A204.1 (cell line): ENCODE measurements around the gene KLK13.

ENCODE experiments used
- FAIRE-seq: peaks from 2 replicates; lab custom pipeline; 2012; peaks lifted over from hg19 to GRCh38; lab: Jason Lieb, UNC

Gene KLK13

GRCh38 chr19:51019544-51019925 is 45.4 kb downstream of the KLK13 start, which contains the start of gene KLK10:
Gene KLK10 (minus strand): TSS chr19:51019709. CDS start chr19:51019130, 579 bp downstream.
- FAIRE-seq = no peak

- no peak for FAIRE-seq
Observed at GRCh38 chr19:51018745-51019543, 45.9 kb downstream of the KLK13 start.

GRCh38 chr19:51016798-51017683 is 47.9 kb downstream of the KLK13 start:
- no peak for FAIRE-seq

- no peak for FAIRE-seq
Observed at GRCh38 chr19:51015691-51016267, 49.1 kb downstream of the KLK13 start.

- FAIRE-seq = no peak
Observed at GRCh38 chr19:51014242-51014641, 50.6 kb downstream of the KLK13 start.

GRCh38 chr19:51012661-51013190 is 52.2 kb downstream of the KLK13 start:
- FAIRE-seq = no peak

- FAIRE-seq = no peak
Observed at GRCh38 chr19:51010066-51010795, 54.7 kb downstream of the KLK13 start.

- no peak for FAIRE-seq
Observed at GRCh38 chr19:51009061-51009891, 55.6 kb downstream of the KLK13 start.

- FAIRE-seq = no peak
Observed at GRCh38 chr19:51007488-51007887, 57.4 kb downstream of the KLK13 start.

GRCh38 chr19:51006406-51006805 is 58.5 kb downstream of the KLK13 start:
- FAIRE-seq = no peak
